Measurements from ENCODE around the gene ACY1.
"Not testable (repeated sequence)": the region's sequence is repeated elsewhere in the genome, so short reads cannot be mapped to it uniquely, and the experiment has no call there.

ACY1 gene

DNA sequence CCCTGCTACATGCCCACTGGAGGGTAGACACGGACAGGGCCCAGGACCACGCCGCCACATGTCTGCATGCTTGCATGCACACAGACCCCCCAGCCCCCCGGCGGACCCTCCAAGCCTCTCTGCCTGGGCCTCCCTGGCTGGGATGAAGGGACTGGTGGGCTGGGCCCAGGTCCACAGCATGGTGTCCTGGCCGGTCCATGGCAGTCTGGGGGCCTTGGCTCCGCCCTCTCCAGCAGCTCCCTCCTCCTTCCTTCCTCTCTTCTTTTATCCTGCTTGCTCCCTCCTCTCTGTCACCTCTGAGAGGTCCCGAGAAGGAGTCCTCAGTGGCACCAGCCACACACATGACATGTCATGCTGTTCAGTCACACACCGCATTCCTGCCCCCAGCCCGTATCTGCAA lies 48.6 kb downstream of the ACY1 start:
- no peak overlapping the region for H3K4me3 Mint-ChIP-seq
- peak overlapping the region in 1 of 3 experiments; percentile 3 for H3K27ac Mint-ChIP-seq
- TF ChIP-seq CTCF (IDR thresholded peaks at IDR 0.05; ENCODE audit: unreplicated experiment in 3 of 3), result no peak
- no peaks in the 10 kb centered on the region for H3K36me3 Mint-ChIP-seq (ENCODE audit: low read depth)
- peaks cover 27% of the 10 kb centered on the region for H3K4me1 Mint-ChIP-seq
- H3K27me3 Mint-ChIP-seq (ENCODE audit: low read depth), result peaks cover 8% of the 10 kb centered on the region
- no peaks in the 10 kb centered on the region for H3K9me3 Mint-ChIP-seq

DNA sequence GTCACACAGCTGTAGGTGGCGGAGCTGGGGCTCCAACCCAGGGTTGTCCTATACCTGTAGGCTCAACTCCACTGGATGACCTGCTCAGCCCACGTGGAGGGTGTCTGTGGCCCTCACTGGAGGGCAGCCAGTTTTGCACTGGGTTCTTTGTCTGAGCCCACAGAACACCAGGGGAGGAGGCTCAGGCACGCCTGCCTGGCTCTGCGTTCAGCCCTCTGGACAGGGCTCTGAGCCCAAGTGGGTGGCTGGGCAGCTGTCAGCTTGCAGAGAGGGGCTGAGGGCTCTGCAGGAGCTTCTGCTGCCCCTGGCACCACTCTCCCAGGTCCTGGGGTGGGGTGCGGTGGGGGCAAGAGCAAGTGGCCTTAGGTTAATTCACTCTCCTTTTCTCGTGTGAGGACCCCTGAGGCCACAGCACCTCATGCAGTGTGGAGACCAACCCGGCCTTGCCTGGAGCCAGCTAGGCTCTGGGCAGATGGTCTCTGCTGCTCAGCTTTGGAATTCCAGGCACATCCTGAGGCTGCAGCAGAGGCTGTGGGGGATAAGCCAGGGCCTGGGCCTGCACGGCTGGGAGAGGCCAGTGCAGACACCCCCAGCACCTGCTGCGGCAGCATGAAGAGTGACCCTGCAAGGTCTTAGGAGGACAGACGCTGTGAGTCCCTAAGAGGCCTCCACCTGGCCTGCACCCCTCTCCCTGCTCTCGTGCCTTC lies 49.5 kb downstream of the ACY1 start:
- Mint-ChIP-seq H3K27me3 (ENCODE audit: low read depth) (peaks cover 11% of the 10 kb centered on the region), H3K36me3 (ENCODE audit: low read depth) (no peaks in the 10 kb centered on the region), H3K4me3 (no peak overlapping the region), H3K4me1 (peaks cover 27% of the 10 kb centered on the region), H3K27ac (peak overlapping the region in 2 of 3 experiments; percentile 3 to 76), H3K9me3 (no peaks in the 10 kb centered on the region)
- TF ChIP-seq CTCF (IDR thresholded peaks at IDR 0.05; ENCODE audit: unreplicated experiment in 3 of 3), result no peak

DNA sequence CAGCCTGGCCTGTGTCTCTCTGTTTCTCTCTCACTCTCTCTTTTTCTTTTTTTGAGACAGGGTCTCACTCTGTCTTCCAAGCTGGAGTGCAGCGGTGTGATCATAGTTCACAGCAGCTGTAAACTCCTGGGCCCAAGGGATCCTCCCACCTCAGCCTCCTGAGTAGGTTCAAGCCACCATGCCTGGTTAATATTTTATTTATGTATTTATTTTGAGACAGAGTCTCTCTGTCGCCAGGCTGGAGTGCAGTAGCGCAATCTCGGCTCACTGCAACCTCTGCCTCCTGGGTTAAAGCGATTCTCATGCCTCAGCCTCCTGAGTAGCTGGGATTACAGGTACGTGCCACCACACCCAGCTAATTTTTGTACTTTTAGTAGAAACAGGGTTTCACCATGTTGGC lies 50.4 kb downstream of the ACY1 start:
- peak overlapping the region; percentile 22 to 76 (median 47) for H3K27ac Mint-ChIP-seq
- H3K27me3 Mint-ChIP-seq (ENCODE audit: low read depth), result peaks cover 11% of the 10 kb centered on the region
- not testable (repeated sequence) for H3K36me3 Mint-ChIP-seq (ENCODE audit: low read depth); H3K4me3 Mint-ChIP-seq; H3K9me3 Mint-ChIP-seq
- peaks cover 27% of the 10 kb centered on the region for H3K4me1 Mint-ChIP-seq

GRCh38 chr3:52034212-52034611 lies 50.9 kb downstream of the ACY1 start:
- H3K4me1 Mint-ChIP-seq, result peaks cover 27% of the 10 kb centered on the region
- peaks cover 11% of the 10 kb centered on the region for H3K27me3 Mint-ChIP-seq (ENCODE audit: low read depth)
- H3K27ac Mint-ChIP-seq, result no peak overlapping the region
- H3K36me3 Mint-ChIP-seq (ENCODE audit: low read depth), result no peaks in the 10 kb centered on the region
- no peaks in the 10 kb centered on the region for H3K9me3 Mint-ChIP-seq
- no peak overlapping the region for H3K4me3 Mint-ChIP-seq
- TF ChIP-seq CTCF (IDR thresholded peaks at IDR 0.05; ENCODE audit: unreplicated experiment in 3 of 3), result no peak

DNA sequence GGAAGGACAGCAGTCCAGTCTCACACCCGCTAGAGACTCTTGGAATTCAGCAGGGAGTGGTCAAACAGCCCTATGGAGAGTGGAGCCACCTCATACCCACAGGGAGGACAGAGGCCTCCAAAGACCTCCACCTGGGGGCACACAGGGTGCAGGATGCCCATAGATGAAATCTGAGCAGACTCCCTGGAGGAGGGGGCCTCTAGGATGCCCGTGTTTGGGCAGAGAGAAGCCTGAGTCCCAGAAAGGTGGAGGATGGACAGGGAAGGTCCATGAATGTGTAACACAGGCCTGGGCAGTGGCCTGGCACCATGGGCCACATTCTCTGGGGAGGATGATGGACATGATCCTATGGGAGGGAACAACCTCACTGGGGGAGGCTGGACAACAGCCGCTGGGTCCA lies 51.3 kb downstream of the ACY1 start:
- H3K27ac Mint-ChIP-seq, result no peak overlapping the region
- no peak overlapping the region for H3K4me3 Mint-ChIP-seq
- peaks cover 27% of the 10 kb centered on the region for H3K4me1 Mint-ChIP-seq
- no peaks in the 10 kb centered on the region for H3K9me3 Mint-ChIP-seq
- H3K27me3 Mint-ChIP-seq (ENCODE audit: low read depth), result peaks cover 11% of the 10 kb centered on the region
- H3K36me3 Mint-ChIP-seq (ENCODE audit: low read depth), result no peaks in the 10 kb centered on the region
- TF ChIP-seq CTCF (IDR thresholded peaks at IDR 0.05; ENCODE audit: unreplicated experiment in 3 of 3), result no peak

DNA sequence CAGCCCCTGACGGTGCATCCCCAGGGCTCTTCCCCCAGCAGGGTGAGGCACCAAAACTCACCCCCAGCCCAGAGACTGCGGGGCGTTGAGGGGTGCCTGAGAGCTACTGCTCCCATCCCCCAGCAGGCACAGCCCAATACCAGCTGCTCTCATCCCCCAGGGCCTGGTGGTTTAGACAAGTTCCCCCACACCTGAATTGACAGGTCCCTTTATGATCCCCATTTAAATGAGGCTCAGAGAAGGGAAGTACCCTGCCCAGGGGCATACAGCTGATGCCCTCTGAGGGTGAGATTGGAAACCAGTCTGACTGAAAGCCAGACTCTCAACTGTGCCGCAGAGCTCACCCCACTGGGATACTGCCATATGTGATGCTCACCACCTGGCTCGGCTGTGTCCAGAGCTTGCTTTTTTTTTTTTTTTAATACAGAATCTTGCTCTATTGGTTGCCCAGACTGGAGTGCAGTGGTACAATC lies 52.9 kb downstream of the ACY1 start:
- Mint-ChIP-seq H3K27ac (no peak overlapping the region), H3K4me3 (no peak overlapping the region), H3K27me3 (ENCODE audit: low read depth) (peaks cover 7% of the 10 kb centered on the region), H3K4me1 (peaks cover 21% of the 10 kb centered on the region), H3K9me3 (no peaks in the 10 kb centered on the region), H3K36me3 (ENCODE audit: low read depth) (no peaks in the 10 kb centered on the region)
- TF ChIP-seq CTCF (IDR thresholded peaks at IDR 0.05; ENCODE audit: unreplicated experiment in 3 of 3), result no peak

Data from nephron (organoid).